Calu3 (cell line): ENCODE measurements around the gene PTPRA. TPM values are rescaled to one million over a fixed set of nuclear protein-coding genes. Genes with fewer than 3 reads are reported as not detected.
"Not testable (repeated sequence)": the region's sequence is repeated elsewhere in the genome, so short reads cannot be mapped to it uniquely, and the experiment has no call there.

ENCODE experiments used
- BruUV-seq: library from RNA; stranded (reverse); fragments of 400-500 nt; replicated peaks from 2 replicates; lab custom pipeline; 2021; lab: Mats Ljungman, UMichigan
- CTCF ChIA-PET: fragments of 300-600 bp; sonication (Branson Sonifier 250); formaldehyde crosslinking; loops from one replicate; lab custom pipeline; 2022; ENCODE audit warnings: antibody characterized with exemption; lab: Charles Lee
- DNase-seq: peaks from one replicate; pipeline ENCODE4 v3.0.0; 2022
- H3K27ac Mint-ChIP-seq: one replicate; pipeline ENCODE4 v1.8.0; 2022; ENCODE audit warnings: mixed read lengths; ENCODE audit not compliant: unreplicated experiment
- H3K27me3 Mint-ChIP-seq: one replicate; pipeline ENCODE4 v1.8.0; 2022; ENCODE audit warnings: mixed read lengths; ENCODE audit not compliant: unreplicated experiment
- H3K36me3 Mint-ChIP-seq: one replicate; pipeline ENCODE4 v1.8.0; 2022; ENCODE audit warnings: mild to moderate bottlenecking, moderate library complexity, mixed read lengths; ENCODE audit not compliant: insufficient read depth, unreplicated experiment
- H3K4me1 Mint-ChIP-seq: one replicate; pipeline ENCODE4 v1.8.0; 2022; ENCODE audit warnings: mild to moderate bottlenecking, low read depth, mixed read lengths; ENCODE audit not compliant: unreplicated experiment
- H3K4me3 Mint-ChIP-seq: one replicate; pipeline ENCODE4 v1.8.0; 2022; ENCODE audit warnings: mild to moderate bottlenecking, low read depth, moderate library complexity, mixed read lengths; ENCODE audit not compliant: unreplicated experiment
- H3K9me3 Mint-ChIP-seq: one replicate; pipeline ENCODE4 v1.8.0; 2022; ENCODE audit warnings: low read depth, mixed read lengths; ENCODE audit not compliant: unreplicated experiment
- intact Hi-C: fragments of 100-400 bp; cut with micrococcal nuclease; formaldehyde crosslinking; loops from one replicate; pipeline ENCODE4 v1.10.0; 2022; ENCODE audit not compliant: unreplicated experiment
- total RNA-seq: library from RNA; stranded (reverse); gene quantifications from 2 replicates; pipeline ENCODE4 v1.2.3, GENCODE V29; 2022
- TF ChIP-seq, protein P1 (sequence below): fragments of 200-600 bp; IDR thresholded peaks from one replicate; pipeline ENCODE4 v1.8.0; 2022; ENCODE audit warnings: antibody characterized with exemption; ENCODE audit not compliant: unreplicated experiment

PTPRA gene
- total RNA-seq, 1 experiment from 2014 or later: 30.2 TPM

DNA sequence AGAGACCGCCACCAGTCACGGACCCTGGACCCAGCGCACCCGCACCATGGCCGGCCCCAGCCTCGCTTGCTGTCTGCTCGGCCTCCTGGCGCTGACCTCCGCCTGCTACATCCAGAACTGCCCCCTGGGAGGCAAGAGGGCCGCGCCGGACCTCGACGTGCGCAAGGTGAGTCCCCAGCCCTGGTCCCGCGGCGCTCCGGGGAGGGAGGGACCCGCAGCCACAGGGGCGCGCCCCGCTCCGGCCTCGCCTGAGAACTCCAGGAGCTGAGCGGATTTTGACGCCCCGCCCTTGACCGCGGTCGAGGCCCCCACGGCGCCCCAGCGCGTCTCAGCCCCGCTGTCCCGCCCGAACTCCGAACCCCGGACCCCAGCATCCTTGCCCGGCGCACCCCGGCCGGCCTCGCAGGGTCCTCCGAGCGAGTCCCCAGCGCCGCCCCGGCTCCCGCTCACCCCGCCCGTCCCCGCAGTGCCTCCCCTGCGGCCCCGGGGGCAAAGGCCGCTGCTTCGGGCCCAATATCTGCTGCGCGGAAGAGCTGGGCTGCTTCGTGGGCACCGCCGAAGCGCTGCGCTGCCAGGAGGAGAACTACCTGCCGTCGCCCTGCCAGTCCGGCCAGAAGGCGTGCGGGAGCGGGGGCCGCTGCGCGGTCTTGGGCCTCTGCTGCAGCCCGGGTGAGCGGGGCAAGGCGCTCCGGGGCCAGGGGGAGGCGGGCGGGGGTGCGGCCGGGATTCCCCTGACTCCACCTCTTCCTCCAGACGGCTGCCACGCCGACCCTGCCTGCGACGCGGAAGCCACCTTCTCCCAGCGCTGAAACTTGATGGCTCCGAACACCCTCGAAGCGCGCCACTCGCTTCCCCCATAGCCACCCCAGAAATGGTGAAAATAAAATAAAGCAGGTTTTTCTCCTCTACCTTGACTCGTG lies 198.6 kb downstream of the PTPRA start, which contains the start of gene OXT:
OXT (plus strand) TSS at position 11 of the 920 bp plus-strand sequence; CDS start at position 47, 36 bp downstream.
- H3K9me3 Mint-ChIP-seq: no peaks in the 10 kb centered on the region

DNA sequence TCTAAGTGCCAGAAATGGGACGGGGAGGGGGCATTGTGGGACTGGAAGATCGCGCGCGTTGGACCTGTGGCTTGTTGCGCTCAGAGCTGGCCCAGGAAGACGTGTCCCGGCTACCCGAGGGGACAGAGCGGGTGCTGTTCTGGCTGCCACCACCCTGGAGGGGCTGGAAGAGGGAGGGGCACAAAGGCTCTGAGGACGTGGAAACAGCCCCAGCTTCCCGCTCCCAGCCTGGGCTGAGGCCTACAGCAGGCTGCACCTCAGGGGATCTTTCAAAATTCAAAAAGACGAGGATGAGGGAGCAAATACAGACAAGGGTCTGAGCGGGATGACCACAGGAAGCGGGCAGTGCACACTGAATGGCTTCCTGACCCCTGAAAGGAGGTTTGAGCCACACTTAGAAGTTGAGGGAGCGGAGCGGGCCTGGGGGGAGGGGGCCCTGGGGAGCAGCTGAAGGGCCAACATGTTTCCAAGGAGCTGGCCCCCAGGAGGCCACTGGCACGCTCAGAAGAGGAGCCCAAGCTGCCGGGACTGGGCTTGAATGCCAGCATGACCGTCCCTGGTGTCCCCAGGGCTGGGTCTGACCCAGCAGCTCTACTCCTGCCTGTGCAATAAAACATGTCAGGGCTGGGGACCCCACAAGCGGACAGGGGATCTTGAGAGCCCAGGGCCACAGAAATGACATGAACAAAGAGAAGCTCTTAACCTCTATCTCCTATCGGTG lies 199.4 kb downstream of the PTPRA start:
- no peak for DNase-seq
- intact Hi-C loops: no loop called here
- peaks cover 7% of the 10 kb centered on the region for H3K4me1 Mint-ChIP-seq
- TF ChIP-seq, protein P1, sequence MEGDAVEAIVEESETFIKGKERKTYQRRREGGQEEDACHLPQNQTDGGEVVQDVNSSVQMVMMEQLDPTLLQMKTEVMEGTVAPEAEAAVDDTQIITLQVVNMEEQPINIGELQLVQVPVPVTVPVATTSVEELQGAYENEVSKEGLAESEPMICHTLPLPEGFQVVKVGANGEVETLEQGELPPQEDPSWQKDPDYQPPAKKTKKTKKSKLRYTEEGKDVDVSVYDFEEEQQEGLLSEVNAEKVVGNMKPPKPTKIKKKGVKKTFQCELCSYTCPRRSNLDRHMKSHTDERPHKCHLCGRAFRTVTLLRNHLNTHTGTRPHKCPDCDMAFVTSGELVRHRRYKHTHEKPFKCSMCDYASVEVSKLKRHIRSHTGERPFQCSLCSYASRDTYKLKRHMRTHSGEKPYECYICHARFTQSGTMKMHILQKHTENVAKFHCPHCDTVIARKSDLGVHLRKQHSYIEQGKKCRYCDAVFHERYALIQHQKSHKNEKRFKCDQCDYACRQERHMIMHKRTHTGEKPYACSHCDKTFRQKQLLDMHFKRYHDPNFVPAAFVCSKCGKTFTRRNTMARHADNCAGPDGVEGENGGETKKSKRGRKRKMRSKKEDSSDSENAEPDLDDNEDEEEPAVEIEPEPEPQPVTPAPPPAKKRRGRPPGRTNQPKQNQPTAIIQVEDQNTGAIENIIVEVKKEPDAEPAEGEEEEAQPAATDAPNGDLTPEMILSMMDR: no peak
- H3K36me3 Mint-ChIP-seq: no peaks in the 10 kb centered on the region
- H3K9me3 Mint-ChIP-seq: no peaks in the 10 kb centered on the region
- CTCF ChIA-PET: interaction anchor here (0.5 kb wide), 1 partner anchor 352 kb away, joined by 11 read pairs; no protein-coding TSS in a partner anchor
- no TSS peak for BruUV-seq
- H3K4me3 Mint-ChIP-seq: peak overlapping the region; percentile 55
- peaks cover 12% of the 10 kb centered on the region for H3K27me3 Mint-ChIP-seq
- no peak overlapping the region for H3K27ac Mint-ChIP-seq

More for the DNA sequence above, 198.6 kb downstream of the PTPRA start, which contains the start of gene OXT:
- Mint-ChIP-seq H3K27me3 (peaks cover 16% of the 10 kb centered on the region), H3K4me1 (peaks cover 7% of the 10 kb centered on the region), H3K4me3 (peak within 1 kb of the TSS; percentile 55), H3K36me3 (no peaks in the 10 kb centered on the region), H3K27ac (peak within 1 kb of the TSS; percentile 69)
- intact Hi-C loops: no loop called here
- CTCF ChIA-PET: no interaction called here
- no peak for DNase-seq
- no TSS peak for BruUV-seq
- TF ChIP-seq, protein P1: no peak

DNA sequence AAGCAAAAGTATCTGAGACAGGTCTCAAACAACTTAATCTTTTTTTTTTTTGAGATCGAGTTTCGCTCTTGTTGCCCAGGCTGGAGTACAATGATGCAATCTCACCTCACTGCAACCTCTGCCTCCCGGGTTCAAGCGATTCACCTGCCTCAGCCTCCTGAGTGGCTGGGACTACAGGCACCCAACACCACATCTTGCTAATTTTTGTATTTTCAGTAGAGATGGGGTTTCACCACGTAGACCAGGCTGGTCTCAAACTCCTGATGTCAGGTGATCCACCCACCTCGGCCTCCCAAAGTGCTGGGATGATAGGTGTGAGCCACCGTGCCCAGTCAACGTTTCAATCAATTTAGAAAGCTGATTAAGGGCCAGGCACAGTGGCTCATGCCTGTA lies 200.0 kb downstream of the PTPRA start:
- H3K36me3 Mint-ChIP-seq, intact Hi-C loops, H3K4me1 Mint-ChIP-seq, DNase-seq, BruUV-seq, H3K4me3 Mint-ChIP-seq, H3K9me3 Mint-ChIP-seq, H3K27ac Mint-ChIP-seq: not testable (repeated sequence)
- CTCF ChIA-PET: interaction anchor here (0.5 kb wide), 1 partner anchor 353 kb away, joined by 11 read pairs; no protein-coding TSS in a partner anchor
- H3K27me3 Mint-ChIP-seq: peaks cover 12% of the 10 kb centered on the region

DNA sequence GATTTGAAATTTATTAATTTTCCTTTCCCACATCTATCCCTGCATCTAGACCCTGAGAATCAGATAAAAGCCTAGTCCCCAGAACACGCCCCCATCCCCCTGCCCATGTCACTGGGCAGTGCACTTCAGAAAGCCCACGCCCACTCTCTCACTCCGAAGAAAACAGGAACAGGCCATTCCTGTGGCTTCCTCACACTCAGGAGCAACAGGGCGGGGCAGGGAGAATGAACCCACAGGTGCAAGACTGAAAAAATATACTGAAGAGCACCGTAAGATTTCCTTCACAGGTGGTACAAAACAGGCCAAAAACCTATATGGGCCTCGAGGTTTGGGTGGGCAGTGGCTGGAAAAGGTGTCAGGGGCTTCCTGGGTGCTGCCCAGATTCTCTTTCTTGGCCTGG lies 201.5 kb downstream of the PTPRA start:
- DNase-seq: no peak
- CTCF ChIA-PET: no interaction called here
- Mint-ChIP-seq H3K9me3 (no peaks in the 10 kb centered on the region), H3K4me3 (no peak overlapping the region), H3K4me1 (peaks cover 7% of the 10 kb centered on the region), H3K27me3 (peaks cover 12% of the 10 kb centered on the region), H3K27ac (no peak overlapping the region), H3K36me3 (no peaks in the 10 kb centered on the region)
- BruUV-seq: no TSS peak
- intact Hi-C loops: no loop called here
- TF ChIP-seq, protein P1: no peak

DNA sequence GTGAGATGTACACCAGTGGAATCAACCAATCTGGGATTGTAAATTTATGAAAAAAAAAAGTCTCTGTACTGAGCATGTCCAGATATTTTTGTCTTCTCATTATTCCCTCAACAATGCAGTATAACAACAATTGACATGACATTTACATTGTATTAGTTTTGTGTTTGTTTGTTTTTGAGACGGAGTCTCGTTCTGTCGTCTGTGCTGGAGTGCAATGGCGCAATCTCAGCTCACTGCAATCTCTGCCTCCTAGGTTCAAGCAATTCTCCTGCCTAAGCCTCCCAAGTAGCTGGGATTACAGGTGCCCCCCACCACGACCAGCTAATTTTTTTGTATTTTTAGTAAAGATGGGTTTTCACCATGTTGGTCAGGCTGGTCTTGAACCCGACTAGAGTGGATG lies 202.0 kb downstream of the PTPRA start:
- CTCF ChIA-PET, H3K27ac Mint-ChIP-seq: not testable (repeated sequence)
- peaks cover 16% of the 10 kb centered on the region for H3K27me3 Mint-ChIP-seq

More for the DNA sequence above, 202.0 kb downstream of the PTPRA start:
- BruUV-seq, H3K36me3 Mint-ChIP-seq, H3K4me1 Mint-ChIP-seq, H3K9me3 Mint-ChIP-seq, intact Hi-C loops, H3K4me3 Mint-ChIP-seq, DNase-seq: not testable (repeated sequence)
